GM12878 (cell line): ENCODE measurements around the gene SETD1B.

ENCODE experiments used
- EP300 ChIP-seq, 2 experiments: fragments of 150-350 bp in 1 of 2; IDR thresholded peaks; 2 replicates each; pipeline ENCODE4 v1.6.1; 2011 to 2012; ENCODE audit warnings: low read depth in 2 of 2, low read length in 2 of 2, borderline replicate concordance in 1 of 2, improper control_type of control experiment in 1 of 2, inconsistent platforms in 1 of 2; ENCODE audit not compliant: control insufficient read depth in 1 of 2
- EZH2 ChIP-seq: IDR thresholded peaks from 2 replicates; pipeline ENCODE4 v1.6.1; 2012; ENCODE audit warnings: low read depth, mild to moderate bottlenecking, control low read depth, inconsistent platforms, low read length, borderline replicate concordance; ENCODE audit not compliant: control insufficient read depth
- NBN ChIP-seq: fragments of 450-650 bp; IDR thresholded peaks from 2 replicates; pipeline ENCODE4 v1.6.1; 2016
- SMC3 ChIP-seq: IDR thresholded peaks from 2 replicates; pipeline ENCODE4 v1.6.1; 2011; ENCODE audit warnings: low read length, improper control_type of control experiment, borderline replicate concordance
- TF ChIP-seq, protein P1 (sequence below): fragments of 450-650 bp; formaldehyde crosslinking; IDR thresholded peaks from 2 replicates; pipeline ENCODE4 v1.4.0; 2020; ENCODE audit warnings: mild to moderate bottlenecking, moderate library complexity
- TF ChIP-seq, protein P2 (sequence below): IDR thresholded peaks from 2 replicates; pipeline ENCODE4 v1.6.1; 2011; ENCODE audit warnings: low read depth, mild to moderate bottlenecking, low read length, moderate library complexity, borderline replicate concordance; ENCODE audit errors: extremely low read depth

GRCh38 chr12:121827351-121828099, 23.7 kb downstream of the SETD1B start:
- no peak for TF ChIP-seq NBN
- TF ChIP-seq SMC3 = no peak
- TF ChIP-seq, protein P1, sequence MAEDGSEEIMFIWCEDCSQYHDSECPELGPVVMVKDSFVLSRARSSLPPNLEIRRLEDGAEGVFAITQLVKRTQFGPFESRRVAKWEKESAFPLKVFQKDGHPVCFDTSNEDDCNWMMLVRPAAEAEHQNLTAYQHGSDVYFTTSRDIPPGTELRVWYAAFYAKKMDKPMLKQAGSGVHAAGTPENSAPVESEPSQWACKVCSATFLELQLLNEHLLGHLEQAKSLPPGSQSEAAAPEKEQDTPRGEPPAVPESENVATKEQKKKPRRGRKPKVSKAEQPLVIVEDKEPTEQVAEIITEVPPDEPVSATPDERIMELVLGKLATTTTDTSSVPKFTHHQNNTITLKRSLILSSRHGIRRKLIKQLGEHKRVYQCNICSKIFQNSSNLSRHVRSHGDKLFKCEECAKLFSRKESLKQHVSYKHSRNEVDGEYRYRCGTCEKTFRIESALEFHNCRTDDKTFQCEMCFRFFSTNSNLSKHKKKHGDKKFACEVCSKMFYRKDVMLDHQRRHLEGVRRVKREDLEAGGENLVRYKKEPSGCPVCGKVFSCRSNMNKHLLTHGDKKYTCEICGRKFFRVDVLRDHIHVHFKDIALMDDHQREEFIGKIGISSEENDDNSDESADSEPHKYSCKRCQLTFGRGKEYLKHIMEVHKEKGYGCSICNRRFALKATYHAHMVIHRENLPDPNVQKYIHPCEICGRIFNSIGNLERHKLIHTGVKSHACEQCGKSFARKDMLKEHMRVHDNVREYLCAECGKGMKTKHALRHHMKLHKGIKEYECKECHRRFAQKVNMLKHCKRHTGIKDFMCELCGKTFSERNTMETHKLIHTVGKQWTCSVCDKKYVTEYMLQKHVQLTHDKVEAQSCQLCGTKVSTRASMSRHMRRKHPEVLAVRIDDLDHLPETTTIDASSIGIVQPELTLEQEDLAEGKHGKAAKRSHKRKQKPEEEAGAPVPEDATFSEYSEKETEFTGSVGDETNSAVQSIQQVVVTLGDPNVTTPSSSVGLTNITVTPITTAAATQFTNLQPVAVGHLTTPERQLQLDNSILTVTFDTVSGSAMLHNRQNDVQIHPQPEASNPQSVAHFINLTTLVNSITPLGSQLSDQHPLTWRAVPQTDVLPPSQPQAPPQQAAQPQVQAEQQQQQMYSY (CRISPR knock-in tag) = no peak
- TF ChIP-seq, protein P2, sequence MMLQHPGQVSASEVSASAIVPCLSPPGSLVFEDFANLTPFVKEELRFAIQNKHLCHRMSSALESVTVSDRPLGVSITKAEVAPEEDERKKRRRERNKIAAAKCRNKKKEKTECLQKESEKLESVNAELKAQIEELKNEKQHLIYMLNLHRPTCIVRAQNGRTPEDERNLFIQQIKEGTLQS = no peak
- no peak for TF ChIP-seq EP300 (IDR thresholded peaks at IDR 0.05; ENCODE audit: borderline replicate concordance in 1 of 2, control insufficient read depth in 1 of 2, low read depth in 2 of 2, low read length in 2 of 2)
- no peak for TF ChIP-seq EZH2
